Activated CD8-positive, alpha-beta memory T cell treated with anti-CD3 and anti-CD28 coated beads, Interleukin-2, amount 50 U/mL, for 48 hours (primary cell): ENCODE results near the gene SSU72.
"Not testable (repeated sequence)": the region's sequence is repeated elsewhere in the genome, so short reads cannot be mapped to it uniquely, and the experiment has no call there.

Experiments
- DNase-seq: peaks from one replicate; pipeline ENCODE4 v3.0.0-alpha.2; 2020

Gene SSU72

GRCh38 chr1:1609822-1610485, 35.3 kb upstream of the SSU72 start:
- DNase-seq: no peak

GRCh38 chr1:1606232-1606631, 31.6 kb upstream of the SSU72 start:
- DNase-seq: no peak

- DNase-seq: no peak
Observed at GRCh38 chr1:1605724-1606123, 31.1 kb upstream of the SSU72 start.

DNA sequence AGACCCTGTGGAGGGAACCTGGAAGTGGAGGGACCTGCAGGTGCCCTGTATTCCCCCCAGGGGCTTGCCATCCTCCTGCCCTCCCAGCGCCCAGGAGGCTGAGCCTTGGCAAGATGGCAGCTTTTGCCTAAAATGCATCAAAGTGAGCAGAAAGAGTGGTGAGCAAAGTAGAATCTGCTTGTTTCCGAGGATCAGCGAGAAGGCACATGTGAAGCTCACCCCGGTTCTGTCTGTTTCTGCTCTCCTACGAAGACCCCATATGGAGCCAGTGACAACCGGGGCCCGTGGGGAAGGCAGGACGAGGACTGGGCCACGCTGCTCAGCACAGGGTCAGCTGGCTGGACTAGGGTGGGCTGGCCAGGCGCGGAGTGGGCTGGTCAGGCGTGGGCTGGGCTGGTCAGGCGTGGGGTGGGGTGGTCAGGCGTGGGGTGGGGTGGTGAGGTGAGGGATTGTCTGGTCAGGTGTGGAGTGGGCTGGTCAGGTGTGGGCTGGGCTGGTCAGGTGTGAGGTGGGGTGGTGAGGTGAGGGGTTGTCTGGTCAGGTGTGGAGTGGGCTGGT, 30.4 kb upstream of the SSU72 start:
- DNase-seq: no peak

DNA sequence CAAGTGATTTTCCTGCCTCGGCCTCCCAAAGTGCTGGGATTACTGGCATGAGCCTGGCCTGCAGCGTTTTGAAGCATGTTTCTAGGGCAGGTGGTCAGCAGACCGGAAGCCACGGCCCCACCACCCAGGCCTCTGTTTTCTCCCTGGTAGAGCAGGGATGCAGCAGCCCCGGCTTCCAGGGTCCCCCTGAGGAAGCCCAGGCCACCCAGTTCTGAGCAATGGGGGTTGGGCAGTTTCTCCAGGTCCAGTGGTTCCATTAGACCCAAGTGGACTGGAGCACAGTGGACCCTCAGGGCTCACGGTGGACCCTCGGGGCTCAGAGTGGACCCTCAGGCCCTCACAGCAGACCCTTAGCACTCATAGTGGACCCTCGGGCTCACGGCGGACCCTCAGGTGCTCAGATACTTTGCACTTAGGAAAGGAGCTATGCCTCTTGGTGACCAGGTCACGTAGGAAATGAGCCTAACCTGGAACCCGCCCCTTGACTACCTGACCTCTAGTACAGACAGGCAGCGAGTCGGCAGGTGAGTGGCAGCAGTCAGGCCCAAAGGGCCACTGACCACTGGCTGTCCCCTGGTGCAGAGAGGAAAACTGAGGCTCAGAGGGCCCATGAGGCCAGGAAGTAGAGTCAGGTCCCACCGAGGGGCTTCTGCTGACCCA, 29.8 kb upstream of the SSU72 start:
- DNase-seq: no peak

GRCh38 chr1:1603671-1604373, 29.2 kb upstream of the SSU72 start:
- DNase-seq: no peak

DNA sequence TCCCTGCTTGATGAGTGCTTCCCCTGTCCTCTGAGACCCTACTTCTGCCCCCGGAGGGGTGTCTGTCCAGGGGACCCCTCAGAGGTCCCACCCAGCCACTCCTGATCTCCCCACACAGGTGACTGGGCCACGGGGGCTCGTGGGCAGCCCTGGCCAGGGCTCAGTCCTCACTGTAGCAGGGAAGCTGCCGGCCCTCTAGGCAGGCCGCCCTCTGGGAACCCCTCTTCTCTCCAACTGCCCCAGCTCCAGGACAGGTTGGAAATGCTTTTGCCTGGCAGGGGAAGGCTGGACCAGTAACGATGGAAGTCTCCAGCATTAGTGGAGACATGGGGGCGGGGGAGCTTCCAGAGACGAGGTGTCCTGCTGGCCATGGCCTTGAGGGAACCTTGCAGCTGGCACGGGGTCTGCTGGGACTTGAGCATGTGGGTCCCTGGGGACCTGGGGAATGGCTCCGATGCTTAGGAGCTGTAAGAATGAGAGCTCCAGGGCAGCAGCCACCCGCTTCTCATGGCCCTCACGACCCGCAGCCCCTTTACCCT, 28.4 kb upstream of the SSU72 start:
- no peak for DNase-seq

DNA sequence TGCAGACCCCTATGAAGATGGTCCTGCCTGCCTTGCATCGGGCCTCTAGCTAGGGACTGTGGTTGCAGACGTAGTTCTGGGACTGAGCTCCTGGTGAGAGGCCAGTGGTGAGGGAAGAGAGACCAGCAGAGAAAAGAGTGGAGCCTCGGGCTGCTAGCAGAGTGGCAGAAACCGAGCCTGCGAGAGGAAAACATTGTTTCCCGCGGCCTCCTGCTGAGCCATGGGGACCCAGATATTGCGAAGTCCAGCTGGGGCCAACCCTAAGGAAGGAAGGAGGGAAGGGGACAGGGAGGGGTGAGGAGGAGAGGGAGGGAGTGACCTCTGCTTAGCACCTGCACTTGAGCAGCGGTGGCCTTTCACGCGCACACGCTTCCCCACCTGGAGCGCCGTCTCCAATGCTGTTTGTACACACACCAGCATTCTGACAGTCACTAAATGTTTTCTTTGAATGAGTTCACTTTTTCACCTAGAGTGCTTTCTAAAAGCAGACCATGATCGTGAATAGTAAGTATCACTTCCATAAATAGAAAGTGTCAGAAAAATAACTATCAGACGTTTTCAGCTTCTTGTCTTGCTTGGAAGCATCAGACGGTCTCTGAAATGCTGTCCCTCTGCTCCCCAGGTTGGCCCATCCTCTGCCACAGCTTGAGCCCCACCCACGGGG, 27.8 kb upstream of the SSU72 start:
- no peak for DNase-seq

DNA sequence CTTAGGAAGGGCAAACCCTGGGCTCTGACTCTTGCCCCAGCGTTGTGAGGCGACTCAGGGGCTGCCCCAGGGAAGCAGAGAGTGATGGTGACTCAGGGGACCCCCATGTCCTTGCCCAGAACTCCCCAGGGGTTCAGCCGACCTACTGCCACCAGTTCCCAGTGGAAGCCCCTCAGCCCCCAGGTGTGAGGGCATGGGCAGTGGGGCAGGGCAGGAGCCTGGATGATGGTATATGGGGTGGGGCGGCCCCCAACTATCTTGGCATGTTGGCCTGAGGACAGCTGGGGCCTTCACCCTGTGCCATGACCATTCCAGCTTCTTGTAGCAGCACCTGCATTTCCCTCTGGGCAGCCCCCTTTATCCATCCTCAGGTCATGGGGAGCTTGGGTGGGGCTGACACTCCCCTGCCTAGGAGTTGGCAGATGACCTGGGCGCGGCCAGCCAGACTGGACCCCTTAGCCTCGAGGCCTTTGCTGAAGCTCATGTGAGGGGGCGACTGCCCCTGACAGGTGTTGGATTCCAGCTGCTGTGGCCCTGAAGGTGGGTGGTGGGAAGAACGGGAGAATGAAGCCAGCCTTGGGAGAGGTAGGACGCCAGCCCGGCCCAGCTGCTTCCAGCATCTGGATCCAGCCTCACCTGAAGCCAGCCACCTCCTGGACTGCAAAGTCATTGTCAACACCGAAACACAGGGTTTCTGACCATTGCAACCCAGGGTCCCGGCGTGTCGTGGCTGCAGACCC, 27.1 kb upstream of the SSU72 start:
- no peak for DNase-seq

DNA sequence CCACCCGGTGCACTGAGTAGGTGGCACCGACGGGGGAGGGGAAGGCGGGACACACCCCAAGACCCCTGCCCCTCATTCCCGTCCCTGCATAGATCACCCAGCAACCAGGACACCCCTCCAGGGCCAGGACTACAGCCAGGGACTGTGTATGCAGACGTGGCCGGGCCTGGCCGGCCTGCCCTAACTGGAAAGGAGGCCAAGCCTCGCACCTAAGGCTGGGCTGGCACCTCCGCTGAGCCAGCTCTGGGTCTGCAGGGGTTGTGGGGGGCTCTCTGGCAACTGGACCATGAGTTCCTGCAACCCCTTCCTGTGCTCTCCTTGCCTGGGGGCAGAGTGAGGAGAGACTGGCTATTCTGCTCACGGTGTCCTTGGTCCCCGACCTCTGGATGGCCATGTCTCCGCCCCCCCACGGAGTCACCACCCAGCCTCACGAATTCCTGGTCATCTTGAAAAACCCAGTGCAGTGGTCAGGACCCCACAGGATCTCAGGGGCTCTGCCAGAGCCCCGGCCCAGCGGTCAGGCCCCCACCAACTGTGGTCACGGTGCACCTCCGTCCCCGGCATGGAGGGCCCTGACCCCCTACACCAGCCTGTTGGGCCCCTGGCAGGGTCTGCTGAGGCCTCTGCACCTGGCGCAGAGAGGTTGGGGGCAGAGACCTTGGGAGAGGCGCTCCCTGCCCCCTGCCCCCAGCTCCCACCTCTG, 26.3 kb upstream of the SSU72 start:
- no peak for DNase-seq

DNA sequence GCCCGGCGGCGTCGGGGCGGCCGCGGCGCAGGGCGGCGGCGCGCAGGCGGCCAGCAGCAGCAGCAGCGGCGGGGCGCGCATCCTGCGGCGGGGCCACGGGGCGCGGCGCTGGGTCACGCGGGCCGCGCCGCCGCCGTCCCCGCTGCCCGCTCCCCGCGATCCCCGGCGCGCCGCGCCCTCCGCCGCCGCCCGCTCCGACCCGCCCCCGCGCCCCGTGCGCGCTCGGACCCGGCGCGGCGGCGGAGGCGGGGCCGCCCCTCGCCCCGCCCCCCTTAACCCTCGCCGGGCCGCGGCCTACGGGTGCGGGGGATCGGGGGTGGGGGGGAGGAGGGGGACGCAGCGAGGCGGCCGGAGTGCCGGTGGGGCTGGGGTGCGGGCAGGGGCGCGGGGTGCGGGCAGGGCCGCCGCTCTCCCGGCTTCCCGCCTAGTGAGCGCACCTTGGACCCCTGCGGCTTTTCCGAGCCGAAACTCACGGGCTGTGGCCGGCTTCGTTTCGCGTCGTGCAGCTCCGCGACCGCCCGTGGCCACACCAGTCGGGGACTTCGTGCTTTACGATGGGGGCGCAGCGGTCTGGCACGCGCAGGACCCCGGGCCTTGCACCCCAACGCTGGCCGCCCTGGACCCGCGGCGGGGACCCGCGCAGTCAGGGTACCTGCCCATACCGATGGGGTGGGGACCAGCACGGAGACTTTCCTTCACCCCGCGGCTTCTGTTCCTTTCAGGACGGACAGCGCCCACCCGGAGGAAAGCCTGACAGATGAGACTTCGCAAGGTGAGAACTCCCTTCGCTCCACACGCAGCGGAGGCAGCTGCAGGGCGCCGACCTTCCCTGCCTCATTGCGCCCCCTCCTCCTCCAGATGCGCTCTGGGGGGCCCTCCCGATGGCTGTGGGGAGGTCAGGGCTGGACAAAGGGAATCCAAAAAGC, 25.5 kb upstream of the SSU72 start, which contains the start of gene FNDC10:
Gene FNDC10 (minus strand): TSS at position 201 of the 926 bp plus-strand sequence. CDS start 120 bp downstream, at position 81.
- peak; percentile 56 for DNase-seq

- DNase-seq: peak; percentile 65
Observed at GRCh38 chr1:1599030-1599934, 24.6 kb upstream of the SSU72 start.

DNA sequence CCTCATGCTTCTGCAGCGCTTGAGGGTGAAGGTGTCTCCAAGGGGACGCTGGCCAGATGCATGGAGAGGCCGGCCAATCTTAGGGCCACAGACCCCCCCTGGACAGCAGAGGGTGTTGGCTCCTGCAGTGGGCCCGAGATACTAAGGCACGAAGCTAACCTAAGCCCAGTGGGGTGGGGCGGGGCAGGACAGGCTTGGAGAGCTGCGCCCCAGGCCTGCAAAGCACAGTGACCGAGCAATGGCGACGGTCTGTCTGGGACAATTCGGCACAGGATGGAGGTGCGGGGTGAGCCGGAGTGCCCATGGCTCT, 24.0 kb upstream of the SSU72 start:
- DNase-seq: peak; percentile 54

DNA sequence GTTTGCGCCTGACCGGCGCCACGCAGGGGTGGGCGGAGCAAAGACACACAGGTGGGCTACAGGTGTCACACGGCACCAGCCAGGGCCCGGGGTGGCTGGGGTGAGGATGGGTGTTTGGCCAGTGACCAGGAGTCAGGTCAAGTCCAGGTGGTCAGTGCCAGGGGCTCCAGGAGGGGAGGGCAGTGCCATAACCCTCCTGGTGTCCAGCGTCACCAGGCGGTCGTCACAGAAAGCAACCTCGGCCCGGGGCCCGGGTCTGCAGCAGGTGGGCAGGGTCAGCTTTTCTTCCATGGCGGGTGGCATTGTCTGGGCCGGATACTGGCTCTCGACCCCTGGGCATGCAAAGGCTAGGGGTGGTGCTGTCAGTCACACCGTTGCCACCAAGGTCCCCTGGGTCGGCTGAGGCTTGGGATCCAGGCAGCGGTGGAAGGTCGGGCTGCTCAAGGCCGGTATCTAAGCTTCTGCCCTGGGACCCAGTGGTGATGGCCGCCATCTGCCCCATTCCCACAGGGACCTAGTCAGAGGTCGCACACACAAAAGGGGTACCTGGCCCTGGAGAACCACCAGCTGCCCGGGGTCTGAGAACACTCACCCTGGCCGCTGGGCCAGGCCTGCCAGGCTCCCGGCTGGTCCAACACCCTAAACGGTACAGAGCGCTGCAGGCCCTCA, 23.5 kb upstream of the SSU72 start:
- DNase-seq: no peak

DNA sequence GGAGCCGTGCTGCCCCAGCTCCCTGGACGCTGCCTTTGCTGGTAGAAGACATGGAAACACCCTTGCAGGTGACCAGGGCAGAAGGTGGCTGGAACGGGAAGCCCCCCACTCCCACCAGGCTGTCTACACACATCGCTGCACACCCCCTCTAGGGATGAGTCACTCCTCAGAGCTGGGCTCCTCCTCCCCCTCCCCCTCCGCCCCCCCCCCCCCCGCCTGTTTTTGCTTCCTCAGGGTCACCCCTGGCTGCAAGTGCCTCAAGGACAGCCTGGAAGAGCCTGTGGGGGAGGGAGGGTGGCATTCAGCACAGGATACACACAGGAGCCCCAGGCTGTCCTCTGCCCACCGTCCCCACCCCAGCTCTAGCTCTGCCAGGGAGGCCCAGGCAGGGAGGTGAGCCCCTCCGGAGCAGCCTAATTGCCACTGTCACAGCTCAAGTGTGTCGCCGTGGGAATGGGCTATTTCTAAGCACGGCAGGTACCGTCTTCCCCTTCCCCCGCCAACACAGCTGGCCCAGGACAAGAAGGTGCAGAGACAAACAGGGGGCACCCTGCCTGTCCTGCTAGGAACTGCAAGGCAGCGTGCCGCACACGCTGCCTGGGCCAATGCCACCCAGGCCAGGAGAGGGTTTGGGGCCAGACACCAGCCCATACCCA, 22.7 kb upstream of the SSU72 start:
- peak; percentile 57 for DNase-seq

DNA sequence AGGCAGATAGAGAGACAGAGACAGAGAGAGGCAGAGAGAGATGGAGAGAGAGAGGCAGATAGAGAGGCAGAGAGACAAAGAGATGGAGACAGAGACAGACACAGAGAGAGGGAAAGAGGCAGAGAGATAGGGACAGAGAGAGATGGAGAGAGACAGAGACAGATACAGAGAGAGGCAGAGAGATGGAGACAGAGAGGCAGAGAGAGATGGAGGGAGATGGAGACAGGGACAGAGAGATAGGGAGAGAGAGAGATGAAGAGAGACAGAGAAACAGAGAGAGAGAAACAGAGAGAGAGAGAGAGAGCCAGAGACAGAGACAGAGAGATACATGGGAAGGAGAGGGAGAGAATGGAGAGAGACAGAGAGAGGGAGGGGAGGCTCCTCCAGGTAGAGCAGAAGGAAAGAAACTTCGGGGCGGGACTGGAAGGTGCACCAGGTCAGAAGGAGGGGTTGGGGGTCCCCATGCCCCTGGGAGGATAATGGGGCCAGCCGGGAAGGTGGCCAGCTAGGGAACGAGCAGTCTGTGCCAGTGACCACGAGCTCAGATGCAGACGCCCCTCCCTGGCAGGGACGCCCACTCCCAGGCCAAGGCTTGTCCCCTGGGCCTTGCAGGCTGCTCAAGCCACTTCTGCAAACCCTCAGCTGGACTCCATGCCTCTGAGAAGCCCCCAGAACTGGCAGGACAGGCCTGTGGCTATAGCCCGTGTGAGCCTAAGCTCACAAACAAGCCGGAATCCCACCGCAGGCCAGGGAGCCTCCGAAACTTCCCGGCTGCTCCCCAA, 22.0 kb upstream of the SSU72 start:
- peak; percentile 51 for DNase-seq

- not testable (repeated sequence) for DNase-seq
Observed at GRCh38 chr1:1595341-1595740, 20.7 kb upstream of the SSU72 start.
